ENCODE data around the gene SLC26A1.

The SLC26A1 gene

DNA sequence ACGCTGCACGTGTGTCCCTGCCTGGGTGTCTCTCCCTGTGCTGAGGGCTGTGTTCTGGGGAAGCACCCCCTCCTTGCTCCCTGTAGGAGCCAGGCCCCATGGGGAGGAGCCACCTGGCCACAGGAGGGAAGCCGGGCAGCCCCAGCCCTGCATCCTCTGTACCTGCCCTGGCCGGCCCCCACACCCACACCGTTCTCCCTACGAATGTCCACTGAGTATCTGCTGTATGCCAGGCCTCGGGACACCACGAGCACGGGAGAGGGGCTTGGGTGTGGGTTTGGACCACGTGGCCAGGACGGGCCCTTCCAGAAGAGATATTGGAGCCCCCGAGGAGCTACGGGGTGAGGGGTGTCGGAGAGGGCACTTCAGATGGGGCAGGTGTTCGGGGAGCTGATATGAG lies 24.5 kb upstream of the SLC26A1 start:
- TF ChIP-seq POLR2A (IDR thresholded peaks at IDR 0.05; ENCODE audit: low read depth, low read length) (no peak), POLR2AphosphoS5 (IDR thresholded peaks at IDR 0.05; ENCODE audit: low read depth, low read length) (no peak), TAF1 (IDR thresholded peaks at IDR 0.05; ENCODE audit: borderline replicate concordance, low read depth, low read length) (no peak)
- no peak for FAIRE-seq
- no peak for DNase-seq (ENCODE audit: insufficient read length)

DNA sequence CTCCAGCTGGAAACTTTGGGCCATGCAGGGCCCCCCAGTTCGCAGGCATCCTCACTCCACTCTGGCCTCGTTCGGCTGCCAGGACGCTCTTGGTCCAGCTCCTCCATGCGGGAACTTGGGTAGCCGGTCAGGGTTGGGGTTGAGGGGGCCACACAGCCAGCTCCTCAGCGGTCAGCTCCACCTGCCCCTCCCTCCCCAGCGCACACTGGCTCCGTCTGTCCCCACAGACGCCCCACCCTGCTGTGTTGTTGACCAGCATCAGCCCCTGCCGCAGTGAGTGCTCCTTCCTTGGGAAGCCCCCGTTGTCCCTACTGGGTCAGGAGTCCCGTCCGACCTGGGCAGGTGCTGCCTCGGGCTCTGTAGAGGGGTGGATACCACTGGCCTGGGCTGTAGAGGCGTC lies 24.0 kb upstream of the SLC26A1 start:
- FAIRE-seq: no peak
- DNase-seq (ENCODE audit: insufficient read length): no peak
- TF ChIP-seq POLR2A (IDR thresholded peaks at IDR 0.05; ENCODE audit: low read depth, low read length) (no peak), POLR2AphosphoS5 (IDR thresholded peaks at IDR 0.05; ENCODE audit: low read depth, low read length) (no peak), TAF1 (IDR thresholded peaks at IDR 0.05; ENCODE audit: borderline replicate concordance, low read depth, low read length) (no peak)

DNA sequence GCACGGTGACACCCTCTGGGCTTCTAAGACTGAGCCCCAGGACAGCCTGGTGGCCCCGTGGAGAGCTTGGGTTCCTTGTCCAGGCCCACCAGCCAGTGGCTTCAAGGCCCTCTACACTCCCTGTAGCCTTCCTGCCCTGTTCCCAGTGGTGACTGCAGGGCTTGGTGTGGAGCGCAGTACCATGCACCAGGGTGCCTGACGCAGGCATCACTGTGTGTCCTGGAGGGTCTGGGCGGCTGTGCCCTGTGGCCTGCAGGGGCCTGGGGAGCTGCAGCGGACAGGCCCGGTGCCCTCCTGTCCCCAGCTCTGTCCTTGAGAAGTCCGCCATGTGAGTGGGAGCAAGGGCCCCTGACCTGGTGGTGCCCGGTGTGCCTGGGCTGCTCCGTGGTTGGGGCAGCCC lies 22.5 kb upstream of the SLC26A1 start:
- no peak for TF ChIP-seq TAF1 (IDR thresholded peaks at IDR 0.05; ENCODE audit: borderline replicate concordance, low read depth, low read length)
- no peak for TF ChIP-seq POLR2A (IDR thresholded peaks at IDR 0.05; ENCODE audit: low read depth, low read length)
- TF ChIP-seq POLR2AphosphoS5 (IDR thresholded peaks at IDR 0.05; ENCODE audit: low read depth, low read length): no peak
- no peak for DNase-seq (ENCODE audit: insufficient read length)
- FAIRE-seq: no peak

DNA sequence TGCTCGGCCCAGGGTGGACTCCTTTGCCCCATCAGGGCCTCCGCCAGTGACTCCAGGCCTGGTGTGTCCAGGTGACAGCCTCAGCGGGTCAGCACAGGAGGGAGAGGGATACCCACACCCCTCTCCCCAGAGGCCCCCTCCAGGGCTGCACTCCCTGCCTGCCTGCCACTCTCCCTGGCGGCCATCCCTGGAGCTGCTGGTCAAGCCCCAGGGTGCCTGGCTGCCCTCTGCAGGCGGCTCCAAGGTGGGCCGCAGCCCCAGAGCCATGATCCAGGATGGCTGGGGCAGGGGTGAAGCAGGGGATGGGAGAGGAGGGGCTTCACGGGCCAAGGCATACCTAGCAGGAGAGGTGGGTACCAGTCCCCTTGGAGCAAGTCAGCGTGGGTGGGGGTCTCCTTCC lies 22.0 kb upstream of the SLC26A1 start:
- TF ChIP-seq POLR2AphosphoS5 (IDR thresholded peaks at IDR 0.05; ENCODE audit: low read depth, low read length): no peak
- no peak for TF ChIP-seq POLR2A (IDR thresholded peaks at IDR 0.05; ENCODE audit: low read depth, low read length)
- TF ChIP-seq TAF1 (IDR thresholded peaks at IDR 0.05; ENCODE audit: borderline replicate concordance, low read depth, low read length): no peak
- FAIRE-seq: no peak
- no peak for DNase-seq (ENCODE audit: insufficient read length)

DNA sequence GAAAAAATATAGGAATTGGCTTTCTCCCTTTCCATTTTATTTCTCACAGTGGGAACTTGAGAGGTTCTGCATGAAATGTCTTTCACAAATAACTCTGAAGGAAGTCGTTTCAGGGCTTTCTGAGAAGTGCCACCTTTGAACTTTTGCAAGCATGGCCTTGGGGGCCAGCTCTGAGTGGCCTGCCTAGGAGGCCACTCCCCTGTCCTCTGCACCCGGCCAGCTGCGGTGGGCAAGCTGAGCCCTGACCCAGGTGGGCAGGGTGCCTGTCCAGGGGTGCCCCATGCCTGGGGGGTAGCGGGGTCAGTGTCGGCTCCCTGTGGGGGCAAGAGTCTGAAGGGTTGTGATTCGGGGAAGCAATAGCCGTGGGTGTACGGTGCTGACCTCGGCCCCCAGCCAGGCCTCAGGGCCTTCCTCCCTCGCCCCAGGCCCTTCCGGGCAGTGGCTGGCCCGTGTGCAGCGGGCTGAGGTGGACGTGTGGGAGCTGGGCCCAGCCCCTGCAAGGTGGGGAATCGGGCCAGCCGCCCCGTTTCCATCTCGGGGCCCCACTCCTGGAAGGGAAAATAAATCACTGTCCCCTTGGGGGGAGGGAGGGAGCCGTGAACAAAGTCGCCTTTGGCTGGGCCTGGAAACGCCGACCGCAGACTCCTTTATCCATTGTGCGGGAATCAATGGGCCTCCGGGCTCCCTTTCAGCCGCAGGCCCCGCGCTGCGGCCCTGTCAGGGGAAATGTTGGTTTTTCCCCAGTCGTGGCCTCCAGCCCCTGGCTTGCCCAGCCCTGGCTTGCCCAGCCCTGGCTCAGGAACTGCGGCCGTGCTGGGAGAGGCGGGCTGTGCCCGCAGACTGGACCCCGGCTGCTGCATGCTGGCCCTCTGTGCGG lies 21.3 kb upstream of the SLC26A1 start:
- FAIRE-seq (no peak), DNase-seq (ENCODE audit: insufficient read length) (no peak)
- no peak for TF ChIP-seq TAF1 (IDR thresholded peaks at IDR 0.05; ENCODE audit: borderline replicate concordance, low read depth, low read length)
- TF ChIP-seq POLR2A (IDR thresholded peaks at IDR 0.05; ENCODE audit: low read depth, low read length): no peak
- no peak for TF ChIP-seq POLR2AphosphoS5 (IDR thresholded peaks at IDR 0.05; ENCODE audit: low read depth, low read length)

DNA sequence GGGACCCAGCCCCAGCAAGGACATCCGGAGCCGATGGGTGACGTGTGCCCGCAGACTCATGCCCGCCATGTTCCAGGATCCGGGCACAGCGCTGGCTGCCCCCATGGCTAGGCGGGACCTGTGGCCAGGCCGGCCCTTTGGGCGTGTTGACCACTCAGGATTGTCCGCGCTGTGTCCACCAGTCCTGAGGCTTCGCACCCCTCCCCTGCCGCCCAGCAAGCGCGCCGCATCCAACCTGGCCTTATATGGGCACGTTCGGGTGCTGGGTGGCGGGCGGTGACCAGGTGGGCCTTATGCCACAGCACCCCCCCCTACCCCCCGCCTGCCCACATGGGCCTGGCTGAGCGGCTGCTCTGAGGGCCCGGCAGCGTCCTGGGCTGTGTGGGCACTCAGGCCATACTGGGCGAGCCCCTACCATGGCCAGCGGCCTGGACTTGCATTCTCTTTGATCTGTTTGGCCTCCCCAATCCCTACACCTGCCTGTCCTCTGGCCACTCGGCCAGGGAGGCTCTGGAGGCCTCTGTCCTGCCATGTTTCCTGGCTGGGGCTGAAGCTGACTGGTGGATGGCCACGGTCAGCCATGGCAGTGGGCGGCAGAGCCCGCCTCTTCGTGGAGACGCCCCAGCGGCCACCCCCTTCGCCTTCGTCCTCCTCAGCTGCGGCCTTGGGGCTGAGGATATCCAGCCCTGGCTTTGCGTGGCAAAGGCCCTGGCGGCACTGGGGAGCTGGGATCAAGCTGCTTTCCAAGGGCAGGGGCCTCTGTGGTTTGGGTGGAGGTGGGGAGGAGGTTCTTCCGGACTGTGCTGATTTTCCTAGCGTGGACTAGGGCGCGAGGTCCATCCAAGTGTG lies 20.2 kb upstream of the SLC26A1 start:
- no peak for DNase-seq (ENCODE audit: insufficient read length)
- no peak for TF ChIP-seq POLR2A (IDR thresholded peaks at IDR 0.05; ENCODE audit: low read depth, low read length)
- TF ChIP-seq TAF1 (IDR thresholded peaks at IDR 0.05; ENCODE audit: borderline replicate concordance, low read depth, low read length): no peak
- TF ChIP-seq POLR2AphosphoS5 (IDR thresholded peaks at IDR 0.05; ENCODE audit: low read depth, low read length): no peak
- FAIRE-seq: no peak

DNA sequence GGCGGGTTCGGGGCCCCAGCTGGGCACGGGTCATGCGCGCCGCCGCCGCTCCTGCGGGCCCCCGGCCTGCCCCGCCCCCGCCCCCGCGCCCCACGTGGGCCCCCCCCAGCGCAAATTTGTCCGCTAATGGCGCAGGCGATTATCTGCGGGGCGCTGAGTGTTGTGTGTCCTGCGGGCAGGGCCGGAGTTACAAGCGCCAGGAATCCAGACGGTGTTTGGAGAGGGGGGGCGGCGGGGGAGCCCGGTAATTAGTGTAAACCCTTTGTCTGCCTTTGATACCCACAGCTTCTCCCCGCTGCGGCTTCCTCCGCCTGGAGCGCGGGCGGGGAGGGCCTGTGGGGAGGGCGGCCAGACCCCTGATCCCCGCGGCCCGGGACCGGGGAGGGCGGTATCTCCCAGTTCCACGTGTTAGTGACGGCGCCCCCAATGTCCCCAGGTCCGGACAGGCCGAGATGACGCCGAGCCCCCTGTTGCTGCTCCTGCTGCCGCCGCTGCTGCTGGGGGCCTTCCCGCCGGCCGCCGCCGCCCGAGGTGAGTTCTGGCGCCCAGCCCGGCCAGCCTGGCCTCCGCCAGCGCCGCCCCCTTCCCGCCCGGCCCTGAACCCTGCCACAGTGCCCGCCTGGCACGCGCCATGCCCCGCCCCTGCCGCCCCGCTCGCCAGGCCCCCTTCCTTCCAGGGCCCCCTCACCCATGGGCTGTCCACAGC lies 19.0 kb upstream of the SLC26A1 start:
- no peak for FAIRE-seq
- TF ChIP-seq TAF1 (IDR thresholded peaks at IDR 0.05; ENCODE audit: borderline replicate concordance, low read depth, low read length) (no peak), POLR2AphosphoS5 (IDR thresholded peaks at IDR 0.05; ENCODE audit: low read depth, low read length) (no peak), POLR2A (IDR thresholded peaks at IDR 0.05; ENCODE audit: low read depth, low read length) (no peak)

DNA sequence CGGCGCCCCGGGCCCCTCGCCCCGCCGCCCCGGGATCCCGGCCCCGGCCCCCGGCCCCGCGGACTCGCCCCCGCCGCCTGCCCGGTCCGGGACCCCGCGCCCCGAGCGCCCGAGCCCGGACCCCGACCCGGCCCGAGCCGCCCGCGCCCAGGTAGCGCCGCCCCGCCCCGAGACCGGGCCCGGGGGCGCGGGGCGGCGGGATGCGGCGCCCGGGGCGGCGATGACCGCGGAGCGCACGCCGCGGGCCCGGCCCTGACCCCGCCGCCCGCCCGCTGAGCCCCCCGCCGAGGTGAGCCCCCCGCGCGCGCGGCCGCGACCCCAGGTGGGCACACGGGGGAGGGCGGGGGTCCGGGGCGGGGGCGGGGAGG lies 18.4 kb upstream of the SLC26A1 start:
- TF ChIP-seq POLR2AphosphoS5 (IDR thresholded peaks at IDR 0.05; ENCODE audit: low read depth, low read length) (no peak), TAF1 (IDR thresholded peaks at IDR 0.05; ENCODE audit: borderline replicate concordance, low read depth, low read length) (no peak), POLR2A (IDR thresholded peaks at IDR 0.05; ENCODE audit: low read depth, low read length) (no peak)
- no peak for FAIRE-seq
- no peak for DNase-seq (ENCODE audit: insufficient read length)

More for the DNA sequence above, 19.0 kb upstream of the SLC26A1 start:
- DNase-seq (ENCODE audit: insufficient read length): no peak

DNA sequence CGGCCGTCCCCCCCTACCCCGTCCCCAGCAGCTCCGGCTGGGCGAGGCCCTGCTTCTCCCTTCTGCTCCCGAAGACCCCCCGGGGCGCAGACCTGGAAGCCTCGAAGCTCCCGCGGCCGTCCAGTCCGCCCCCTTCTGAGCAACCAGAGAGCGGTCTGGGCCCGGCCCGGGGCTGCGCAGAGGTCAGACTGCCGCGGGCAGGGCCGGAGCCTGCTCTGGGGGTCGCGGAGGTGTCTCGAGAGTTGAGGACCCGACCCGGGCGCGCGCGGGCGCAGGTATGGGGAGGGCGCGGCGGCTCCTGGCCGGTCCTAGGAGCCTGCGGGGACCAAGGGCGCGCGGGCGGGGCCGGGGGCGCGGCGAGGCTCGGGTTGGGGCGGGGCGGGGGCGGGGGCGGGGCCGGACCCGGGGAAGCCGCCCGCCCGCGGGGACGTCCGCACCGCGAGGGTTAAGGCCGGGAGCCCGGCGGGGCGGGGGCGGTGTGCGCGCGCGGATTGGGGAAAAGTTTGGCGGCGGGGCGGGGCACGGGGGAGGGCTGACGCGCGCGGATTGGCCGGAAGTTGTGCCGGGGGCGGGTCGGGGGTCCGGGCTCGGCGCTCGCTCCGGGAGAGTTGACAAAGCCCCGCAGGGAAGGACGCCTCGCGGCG lies 17.9 kb upstream of the SLC26A1 start, which contains the start of gene FGFRL1:
FGFRL1 (plus strand) TSS at position 605 of the 644 bp plus-strand sequence. CDS start 860 bp downstream, outside the sequence.
- TF ChIP-seq TAF1 (IDR thresholded peaks at IDR 0.05; ENCODE audit: borderline replicate concordance, low read depth, low read length): no peak
- TF ChIP-seq POLR2AphosphoS5 (IDR thresholded peaks at IDR 0.05; ENCODE audit: low read depth, low read length): no peak
- TF ChIP-seq POLR2A (IDR thresholded peaks at IDR 0.05; ENCODE audit: low read depth, low read length): no peak
- peak; percentile 91 for DNase-seq (ENCODE audit: insufficient read length)
- no peak for FAIRE-seq

DNA sequence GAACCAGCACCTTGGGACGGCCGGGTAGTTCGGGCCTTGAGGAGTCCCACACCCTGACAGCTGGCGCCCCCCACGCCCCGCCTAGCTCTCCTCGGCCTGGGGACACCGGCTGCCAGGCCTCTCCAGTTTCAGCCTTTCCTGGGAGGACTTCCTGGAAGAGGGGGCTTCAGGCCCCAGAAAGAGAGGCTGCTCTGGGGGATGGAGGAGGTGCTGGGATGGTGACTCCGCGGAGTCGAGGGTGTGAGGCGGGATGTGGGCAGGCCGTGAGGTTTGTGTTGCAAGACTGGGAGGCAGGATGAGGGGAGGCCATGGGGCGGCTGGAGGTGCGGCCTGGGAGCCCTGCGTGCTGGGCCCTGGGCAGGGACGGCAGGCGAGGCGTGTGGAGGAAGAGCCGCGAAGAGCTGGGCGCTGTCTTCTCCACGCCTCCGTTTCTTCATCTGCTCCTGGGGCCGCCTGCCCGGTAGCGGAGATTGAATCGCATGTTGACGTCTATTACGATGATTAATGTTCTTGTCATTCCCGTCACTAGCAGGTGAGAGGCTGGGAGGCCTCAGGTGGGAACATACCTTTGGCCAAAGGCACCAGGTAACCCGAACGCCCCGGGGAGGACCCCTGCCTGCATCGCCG lies 17.3 kb upstream of the SLC26A1 start:
- DNase-seq (ENCODE audit: insufficient read length) (no peak), FAIRE-seq (no peak)
- TF ChIP-seq TAF1 (IDR thresholded peaks at IDR 0.05; ENCODE audit: borderline replicate concordance, low read depth, low read length): no peak
- TF ChIP-seq POLR2A (IDR thresholded peaks at IDR 0.05; ENCODE audit: low read depth, low read length): no peak
- TF ChIP-seq POLR2AphosphoS5 (IDR thresholded peaks at IDR 0.05; ENCODE audit: low read depth, low read length): no peak
